Mesothelial cell of epicardium (in vitro differentiated cells): ENCODE measurements around the gene CFAP20DC. TPM values are rescaled to one million over a fixed set of nuclear protein-coding genes. Genes with fewer than 3 reads are reported as not detected.

Source experiments
- DNase-seq, 2 experiments: peaks; one replicate each; pipeline ENCODE4 v3.0.0; 2021; ENCODE audit warnings: low spot score in 2 of 2; ENCODE audit not compliant: unreplicated experiment in 2 of 2
- H3K27ac Mint-ChIP-seq: 2 replicates; pipeline ENCODE4 v1.8.0; 2021; ENCODE audit warnings: mixed read lengths
- H3K27me3 Mint-ChIP-seq: 2 replicates; pipeline ENCODE4 v1.8.0; 2021; ENCODE audit warnings: low read depth, mixed read lengths
- H3K36me3 Mint-ChIP-seq: 2 replicates; pipeline ENCODE4 v1.8.0; 2021; ENCODE audit warnings: mixed read lengths
- H3K4me1 Mint-ChIP-seq: 2 replicates; pipeline ENCODE4 v1.8.0; 2021; ENCODE audit warnings: mixed read lengths
- H3K4me3 Mint-ChIP-seq: 2 replicates; pipeline ENCODE4 v1.8.0; 2021; ENCODE audit warnings: mild to moderate bottlenecking, moderate library complexity, mixed read lengths
- H3K9me3 Mint-ChIP-seq: 2 replicates; pipeline ENCODE4 v1.8.0; 2021; ENCODE audit warnings: mixed read lengths
- total RNA-seq: library from RNA; stranded (reverse); gene quantifications from 3 replicates; pipeline ENCODE4 v1.2.1, GENCODE V29; 2021
- TF ChIP-seq, protein P1 (sequence below): fragments of 200-600 bp; sonication (generic); IDR thresholded peaks from one replicate; pipeline ENCODE4 v1.5.0; 2021; ENCODE audit warnings: antibody characterized with exemption; ENCODE audit not compliant: unreplicated experiment

The CFAP20DC gene
- total RNA-seq, 1 donor from 2014 or later = 5.4 TPM

- DNase-seq = no peak
- H3K4me1 Mint-ChIP-seq = peaks cover 10% of the 10 kb centered on the region
- H3K36me3 Mint-ChIP-seq = no peaks in the 10 kb centered on the region
- H3K4me3 Mint-ChIP-seq = no peak overlapping the region
- H3K9me3 Mint-ChIP-seq = no peaks in the 10 kb centered on the region
- TF ChIP-seq, protein P1, sequence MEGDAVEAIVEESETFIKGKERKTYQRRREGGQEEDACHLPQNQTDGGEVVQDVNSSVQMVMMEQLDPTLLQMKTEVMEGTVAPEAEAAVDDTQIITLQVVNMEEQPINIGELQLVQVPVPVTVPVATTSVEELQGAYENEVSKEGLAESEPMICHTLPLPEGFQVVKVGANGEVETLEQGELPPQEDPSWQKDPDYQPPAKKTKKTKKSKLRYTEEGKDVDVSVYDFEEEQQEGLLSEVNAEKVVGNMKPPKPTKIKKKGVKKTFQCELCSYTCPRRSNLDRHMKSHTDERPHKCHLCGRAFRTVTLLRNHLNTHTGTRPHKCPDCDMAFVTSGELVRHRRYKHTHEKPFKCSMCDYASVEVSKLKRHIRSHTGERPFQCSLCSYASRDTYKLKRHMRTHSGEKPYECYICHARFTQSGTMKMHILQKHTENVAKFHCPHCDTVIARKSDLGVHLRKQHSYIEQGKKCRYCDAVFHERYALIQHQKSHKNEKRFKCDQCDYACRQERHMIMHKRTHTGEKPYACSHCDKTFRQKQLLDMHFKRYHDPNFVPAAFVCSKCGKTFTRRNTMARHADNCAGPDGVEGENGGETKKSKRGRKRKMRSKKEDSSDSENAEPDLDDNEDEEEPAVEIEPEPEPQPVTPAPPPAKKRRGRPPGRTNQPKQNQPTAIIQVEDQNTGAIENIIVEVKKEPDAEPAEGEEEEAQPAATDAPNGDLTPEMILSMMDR = no peak
- peaks cover 3% of the 10 kb centered on the region for H3K27me3 Mint-ChIP-seq
- no peak overlapping the region for H3K27ac Mint-ChIP-seq
Measured at GRCh38 chr3:59084583-59084982, 34.8 kb upstream of the CFAP20DC start.

DNA sequence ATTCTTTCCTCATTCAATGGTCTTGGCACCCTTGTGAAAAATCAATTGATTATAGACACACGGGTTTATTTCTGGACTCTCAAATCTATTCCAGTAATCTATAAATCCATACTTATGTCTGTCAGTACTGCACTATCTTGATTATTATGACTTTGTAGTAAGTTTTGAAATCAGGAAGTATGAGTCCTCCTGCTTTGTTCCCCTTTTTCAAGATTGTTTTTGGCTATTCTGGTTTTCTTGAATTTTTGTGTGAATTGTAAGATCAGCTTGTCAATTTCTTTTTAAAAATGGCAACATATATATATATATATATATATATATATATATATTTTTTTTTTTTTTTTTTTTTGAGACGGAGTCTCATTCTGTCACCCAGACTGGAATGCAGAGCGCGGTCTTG is 32.3 kb upstream of the CFAP20DC start:
- Mint-ChIP-seq H3K4me1 (peaks cover 10% of the 10 kb centered on the region), H3K27me3 (peaks cover 8% of the 10 kb centered on the region), H3K9me3 (no peaks in the 10 kb centered on the region), H3K27ac (no peak overlapping the region), H3K4me3 (no peak overlapping the region), H3K36me3 (no peaks in the 10 kb centered on the region)
- DNase-seq = no peak
- TF ChIP-seq, protein P1 = no peak

DNA sequence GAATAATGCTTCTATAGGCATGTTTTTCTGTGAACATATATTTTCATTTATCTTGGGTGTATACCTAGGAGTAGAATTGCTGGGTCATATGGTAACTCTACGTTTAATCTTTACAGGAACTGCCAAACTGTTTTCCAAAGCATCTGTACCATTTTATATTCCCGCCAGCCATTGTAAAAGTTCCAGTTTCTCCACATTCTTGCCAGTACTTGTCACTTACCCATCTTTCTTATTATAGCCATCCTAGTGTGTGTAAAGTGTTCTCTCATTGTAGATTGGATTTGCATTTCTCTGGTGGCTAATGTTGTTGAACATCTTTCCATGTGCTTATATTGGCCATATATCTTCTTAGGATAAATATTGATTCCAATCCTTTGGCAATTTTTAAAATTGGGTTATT is 31.2 kb upstream of the CFAP20DC start:
- Mint-ChIP-seq H3K27me3 (peaks cover 8% of the 10 kb centered on the region), H3K4me1 (peaks cover 10% of the 10 kb centered on the region), H3K36me3 (no peaks in the 10 kb centered on the region), H3K4me3 (no peak overlapping the region), H3K9me3 (no peaks in the 10 kb centered on the region), H3K27ac (no peak overlapping the region)
- TF ChIP-seq, protein P1 = no peak
- no peak for DNase-seq

DNA sequence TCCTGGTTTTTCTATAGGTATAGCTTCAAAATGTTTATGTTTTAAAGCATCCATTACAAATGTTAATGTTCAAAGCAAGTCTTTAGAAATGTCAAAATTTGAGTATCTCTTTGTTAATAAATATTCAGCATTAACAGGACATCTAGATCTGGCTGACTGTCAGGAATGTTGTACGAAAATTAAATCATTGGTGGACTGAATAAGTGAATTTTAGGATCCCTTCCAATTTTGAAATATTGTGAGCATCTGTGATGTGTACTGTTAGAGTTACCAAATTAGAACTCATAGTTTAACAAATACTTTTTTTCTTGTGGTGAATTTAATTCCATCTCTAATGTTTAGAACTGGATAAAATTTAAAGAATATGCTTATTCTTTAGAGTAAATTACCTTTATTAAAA is 30.1 kb upstream of the CFAP20DC start:
- Mint-ChIP-seq H3K27ac (no peak overlapping the region), H3K9me3 (no peaks in the 10 kb centered on the region), H3K4me1 (peaks cover 10% of the 10 kb centered on the region), H3K36me3 (no peaks in the 10 kb centered on the region), H3K27me3 (peaks cover 8% of the 10 kb centered on the region), H3K4me3 (no peak overlapping the region)
- DNase-seq = no peak
- TF ChIP-seq, protein P1 = no peak

DNA sequence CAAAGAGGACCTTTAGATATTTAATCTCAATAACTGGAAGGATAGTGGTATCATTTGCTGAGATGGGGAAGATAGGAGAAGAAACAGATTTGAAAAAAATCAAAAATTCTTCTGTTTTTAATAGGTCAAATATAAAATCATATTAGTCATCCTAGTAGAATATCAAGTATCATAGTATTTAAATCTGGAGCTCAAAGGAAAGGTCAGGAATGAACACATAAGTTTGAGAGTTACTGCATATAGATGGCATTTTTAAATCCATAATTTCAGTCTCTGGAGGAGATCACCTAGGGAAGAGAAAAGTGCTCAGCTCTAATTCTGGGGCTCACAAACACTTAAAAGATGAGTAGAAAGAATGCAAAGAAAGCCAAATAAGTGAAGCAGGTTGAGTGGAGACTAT is 24.9 kb upstream of the CFAP20DC start:
- Mint-ChIP-seq H3K4me1 (no peaks in the 10 kb centered on the region), H3K27ac (no peak overlapping the region), H3K27me3 (peaks cover 21% of the 10 kb centered on the region), H3K9me3 (no peaks in the 10 kb centered on the region), H3K4me3 (no peak overlapping the region), H3K36me3 (no peaks in the 10 kb centered on the region)
- TF ChIP-seq, protein P1 = no peak
- no peak for DNase-seq

DNA sequence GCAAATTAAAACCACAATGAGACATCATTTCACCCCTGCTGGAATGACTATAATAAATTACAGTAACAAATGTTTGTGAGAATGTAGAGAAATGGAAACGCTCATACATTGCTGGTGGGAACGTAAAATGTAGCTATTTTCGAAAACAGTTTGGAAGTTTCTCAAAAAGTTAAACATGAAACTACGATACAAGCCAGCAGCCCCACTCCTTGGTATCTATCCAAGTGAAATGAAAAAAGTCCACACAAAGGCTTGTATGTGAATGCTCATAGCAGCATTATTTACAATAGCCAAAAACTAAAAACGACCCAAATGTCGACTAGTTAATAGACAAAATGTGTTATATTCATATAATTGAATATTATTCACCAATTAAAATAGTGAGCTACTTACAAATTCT is 22.9 kb upstream of the CFAP20DC start:
- DNase-seq = no peak
- Mint-ChIP-seq H3K36me3 (no peaks in the 10 kb centered on the region), H3K4me1 (no peaks in the 10 kb centered on the region), H3K4me3 (no peak overlapping the region), H3K27ac (no peak overlapping the region), H3K9me3 (no peaks in the 10 kb centered on the region), H3K27me3 (peaks cover 20% of the 10 kb centered on the region)
- TF ChIP-seq, protein P1 = no peak
